KMS-11 (cell line): ENCODE data around the gene AIFM3.

Source experiments
- H2AFZ ChIP-seq: fragments of 200-600 bp; sonication (generic); 2 replicates; pipeline ENCODE4 v1.6.1; 2016; ENCODE audit warnings: antibody characterized with exemption, mixed run types, low read depth
- H3K27ac ChIP-seq: fragments of 200-600 bp; sonication (generic); 2 replicates; pipeline ENCODE4 v1.6.1; 2016; ENCODE audit warnings: mild to moderate bottlenecking, mixed run types
- H3K27me3 ChIP-seq: fragments of 200-600 bp; sonication (generic); 2 replicates; pipeline ENCODE4 v1.6.1; 2017; ENCODE audit warnings: mild to moderate bottlenecking, low read depth, mixed run types, moderate library complexity; ENCODE audit not compliant: insufficient read depth
- H3K36me3 ChIP-seq: fragments of 200-600 bp; sonication (generic); 2 replicates; pipeline ENCODE4 v1.6.1; 2017; ENCODE audit warnings: mild to moderate bottlenecking, mixed run types; ENCODE audit not compliant: insufficient read depth
- H3K4me1 ChIP-seq: fragments of 200-600 bp; sonication (generic); 2 replicates; pipeline ENCODE4 v1.6.1; 2016; ENCODE audit warnings: mild to moderate bottlenecking, low read depth, mixed run types; ENCODE audit not compliant: poor library complexity, severe bottlenecking
- H3K4me2 ChIP-seq: fragments of 200-600 bp; sonication (generic); 2 replicates; pipeline ENCODE4 v1.7.0; 2016; ENCODE audit warnings: mild to moderate bottlenecking, mixed run types
- H3K4me3 ChIP-seq: fragments of 200-600 bp; sonication (generic); IDR thresholded peaks from 2 replicates; pipeline ENCODE4 v1.6.1; 2017; ENCODE audit warnings: low read depth, low read length, mixed read lengths; ENCODE audit not compliant: insufficient read depth
- H3K79me2 ChIP-seq: fragments of 200-600 bp; sonication (generic); 2 replicates; pipeline ENCODE4 v1.6.1; 2016; ENCODE audit warnings: low read depth, mixed run types; ENCODE audit not compliant: insufficient read depth
- H3K9ac ChIP-seq: fragments of 200-600 bp; sonication (generic); 2 replicates; pipeline ENCODE4 v1.6.1; 2016; ENCODE audit warnings: mild to moderate bottlenecking, mixed run types
- H4K20me1 ChIP-seq: fragments of 200-600 bp; sonication (generic); 2 replicates; pipeline ENCODE4 v1.6.1; 2016; ENCODE audit warnings: mild to moderate bottlenecking, mixed run types; ENCODE audit not compliant: insufficient read depth
- TF ChIP-seq, protein P1 (sequence below): fragments of 200-600 bp; sonication (generic); conservative IDR thresholded peaks from 2 replicates; pipeline ENCODE4 v1.6.1; 2017; ENCODE audit warnings: low read depth, mild to moderate bottlenecking, antibody characterized with exemption, low read length, moderate library complexity, mixed read lengths

Gene AIFM3

DNA sequence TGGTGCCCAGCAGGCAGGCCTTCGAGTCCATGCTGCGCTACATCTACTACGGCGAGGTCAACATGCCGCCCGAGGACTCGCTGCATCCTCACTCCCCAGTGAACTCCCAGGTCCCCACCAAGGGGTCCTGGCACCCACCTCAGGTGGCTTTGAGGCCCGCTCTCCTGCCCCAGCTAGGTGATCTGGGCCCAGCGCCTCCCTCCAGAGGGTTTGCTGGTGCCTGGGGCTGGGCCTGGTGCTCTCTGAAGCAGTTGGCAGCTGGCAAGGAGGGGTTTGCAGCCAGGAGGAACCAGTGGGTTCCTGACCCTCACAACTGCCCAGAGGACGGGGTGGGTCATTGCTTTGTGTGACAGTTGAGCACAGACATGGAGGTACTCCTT lies 29.0 kb downstream of the AIFM3 start:
- H3K79me2 ChIP-seq: peaks cover 16% of the 10 kb centered on the region; the same call in 1 of the 2 replicates
- TF ChIP-seq, protein P1, sequence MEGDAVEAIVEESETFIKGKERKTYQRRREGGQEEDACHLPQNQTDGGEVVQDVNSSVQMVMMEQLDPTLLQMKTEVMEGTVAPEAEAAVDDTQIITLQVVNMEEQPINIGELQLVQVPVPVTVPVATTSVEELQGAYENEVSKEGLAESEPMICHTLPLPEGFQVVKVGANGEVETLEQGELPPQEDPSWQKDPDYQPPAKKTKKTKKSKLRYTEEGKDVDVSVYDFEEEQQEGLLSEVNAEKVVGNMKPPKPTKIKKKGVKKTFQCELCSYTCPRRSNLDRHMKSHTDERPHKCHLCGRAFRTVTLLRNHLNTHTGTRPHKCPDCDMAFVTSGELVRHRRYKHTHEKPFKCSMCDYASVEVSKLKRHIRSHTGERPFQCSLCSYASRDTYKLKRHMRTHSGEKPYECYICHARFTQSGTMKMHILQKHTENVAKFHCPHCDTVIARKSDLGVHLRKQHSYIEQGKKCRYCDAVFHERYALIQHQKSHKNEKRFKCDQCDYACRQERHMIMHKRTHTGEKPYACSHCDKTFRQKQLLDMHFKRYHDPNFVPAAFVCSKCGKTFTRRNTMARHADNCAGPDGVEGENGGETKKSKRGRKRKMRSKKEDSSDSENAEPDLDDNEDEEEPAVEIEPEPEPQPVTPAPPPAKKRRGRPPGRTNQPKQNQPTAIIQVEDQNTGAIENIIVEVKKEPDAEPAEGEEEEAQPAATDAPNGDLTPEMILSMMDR: no peak
- H3K4me2 ChIP-seq: no peak overlapping the region
- no peaks in the 10 kb centered on the region for H3K36me3 ChIP-seq
- H3K9ac ChIP-seq: no peak overlapping the region
- H3K4me1 ChIP-seq: peaks cover 8% of the 10 kb centered on the region
- no peak overlapping the region for H3K4me3 ChIP-seq
- no peak overlapping the region for H3K27ac ChIP-seq
- H4K20me1 ChIP-seq: no peaks in the 10 kb centered on the region
- no peaks in the 10 kb centered on the region for H3K27me3 ChIP-seq
- no peak overlapping the region for H2AFZ ChIP-seq

DNA sequence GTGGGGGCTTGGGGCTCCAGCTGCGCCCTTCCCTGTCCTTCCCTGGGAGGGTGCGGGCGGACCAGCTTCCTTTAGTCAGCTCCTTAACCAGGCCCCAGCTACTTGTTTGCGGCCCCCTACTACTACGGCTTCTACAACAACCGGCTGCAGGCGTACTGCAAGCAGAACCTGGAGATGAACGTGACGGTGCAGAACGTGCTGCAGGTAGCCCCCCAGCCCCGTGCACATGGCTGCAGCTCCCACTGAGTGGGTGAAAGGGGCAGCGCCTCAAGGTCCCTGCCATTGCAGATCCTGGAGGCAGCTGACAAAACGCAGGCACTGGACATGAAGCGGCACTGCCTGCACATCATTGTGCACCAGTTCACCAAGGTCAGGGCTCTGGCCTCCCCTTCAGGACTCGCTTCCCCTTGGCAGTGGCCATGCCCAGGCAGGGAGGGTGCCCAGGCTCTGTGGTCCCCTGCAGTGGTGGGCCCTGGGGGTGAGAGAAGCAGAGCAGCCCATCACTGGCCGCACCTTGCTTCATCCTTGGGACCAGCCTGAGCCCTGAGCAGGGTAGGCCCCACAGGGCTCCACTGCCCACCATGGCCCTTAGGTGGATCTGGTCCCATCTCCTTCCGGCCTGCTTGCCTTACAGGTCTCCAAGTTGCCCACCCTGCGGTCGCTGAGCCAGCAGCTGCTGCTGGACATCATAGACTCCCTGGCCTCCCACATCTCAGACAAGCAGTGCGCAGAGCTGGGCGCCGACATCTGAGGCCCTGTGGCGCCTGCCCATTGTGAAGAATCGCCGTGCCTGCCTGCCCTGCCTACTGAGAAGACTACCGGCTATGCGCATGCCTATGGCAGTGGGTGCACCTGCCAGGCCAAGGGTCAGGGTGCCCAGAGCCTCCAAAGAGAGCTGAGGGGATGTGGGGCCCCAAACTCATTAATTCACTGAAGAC lies 29.8 kb downstream of the AIFM3 start:
- Histone ChIP-seq H3K9ac (no peak overlapping the region), H2AFZ (no peak overlapping the region), H3K4me1 (peaks cover 8% of the 10 kb centered on the region), H3K4me3 (no peak overlapping the region), H3K27me3 (no peaks in the 10 kb centered on the region), H3K4me2 (no peak overlapping the region), H3K79me2 (peaks cover 17% of the 10 kb centered on the region; the same call in 1 of the 2 replicates), H3K36me3 (no peaks in the 10 kb centered on the region), H4K20me1 (no peaks in the 10 kb centered on the region), H3K27ac (no peak overlapping the region)
- TF ChIP-seq, protein P1: no peak

DNA sequence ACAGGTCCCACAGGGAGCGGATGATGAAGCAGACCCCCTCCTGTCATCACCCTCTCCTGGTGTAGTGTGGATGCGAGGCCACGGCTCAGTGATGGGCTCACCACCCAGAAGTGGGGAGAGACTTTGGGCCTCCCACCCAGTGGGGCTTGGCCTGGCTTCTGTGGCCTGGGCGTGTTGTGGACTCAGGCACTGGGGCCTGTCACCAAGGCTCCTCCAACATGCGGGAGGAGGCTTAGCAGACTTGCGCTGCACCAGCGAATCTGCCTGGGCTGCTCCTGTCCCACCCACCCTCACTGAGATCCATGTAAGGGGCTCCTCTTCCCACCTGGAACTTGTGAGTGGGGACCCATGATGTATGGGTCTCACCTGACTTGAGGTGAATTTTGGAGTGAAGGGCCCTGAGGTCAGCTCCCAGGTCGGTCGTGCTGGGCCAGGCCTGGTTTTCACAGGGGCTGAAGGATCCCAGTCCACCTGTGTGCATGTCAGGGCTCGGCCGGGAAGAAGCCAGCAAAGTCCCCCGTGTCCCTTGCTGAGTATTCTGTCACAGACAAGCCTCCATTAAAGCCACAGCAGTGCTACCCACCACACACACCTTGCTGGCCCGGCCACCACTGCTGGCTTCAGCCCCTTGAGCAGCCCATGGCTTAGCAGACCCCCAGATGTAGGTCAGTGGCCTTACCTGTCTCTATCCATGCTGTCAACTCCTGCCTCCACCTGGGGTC lies 30.6 kb downstream of the AIFM3 start:
- Histone ChIP-seq H3K27ac (no peak overlapping the region), H3K9ac (no peak overlapping the region), H3K4me1 (peaks cover 8% of the 10 kb centered on the region), H3K4me2 (no peak overlapping the region), H3K27me3 (no peaks in the 10 kb centered on the region), H4K20me1 (no peaks in the 10 kb centered on the region), H3K36me3 (no peaks in the 10 kb centered on the region), H3K79me2 (peaks cover 17% of the 10 kb centered on the region; the same call in 1 of the 2 replicates), H3K4me3 (no peak overlapping the region), H2AFZ (no peak overlapping the region)
- TF ChIP-seq, protein P1: no peak

DNA sequence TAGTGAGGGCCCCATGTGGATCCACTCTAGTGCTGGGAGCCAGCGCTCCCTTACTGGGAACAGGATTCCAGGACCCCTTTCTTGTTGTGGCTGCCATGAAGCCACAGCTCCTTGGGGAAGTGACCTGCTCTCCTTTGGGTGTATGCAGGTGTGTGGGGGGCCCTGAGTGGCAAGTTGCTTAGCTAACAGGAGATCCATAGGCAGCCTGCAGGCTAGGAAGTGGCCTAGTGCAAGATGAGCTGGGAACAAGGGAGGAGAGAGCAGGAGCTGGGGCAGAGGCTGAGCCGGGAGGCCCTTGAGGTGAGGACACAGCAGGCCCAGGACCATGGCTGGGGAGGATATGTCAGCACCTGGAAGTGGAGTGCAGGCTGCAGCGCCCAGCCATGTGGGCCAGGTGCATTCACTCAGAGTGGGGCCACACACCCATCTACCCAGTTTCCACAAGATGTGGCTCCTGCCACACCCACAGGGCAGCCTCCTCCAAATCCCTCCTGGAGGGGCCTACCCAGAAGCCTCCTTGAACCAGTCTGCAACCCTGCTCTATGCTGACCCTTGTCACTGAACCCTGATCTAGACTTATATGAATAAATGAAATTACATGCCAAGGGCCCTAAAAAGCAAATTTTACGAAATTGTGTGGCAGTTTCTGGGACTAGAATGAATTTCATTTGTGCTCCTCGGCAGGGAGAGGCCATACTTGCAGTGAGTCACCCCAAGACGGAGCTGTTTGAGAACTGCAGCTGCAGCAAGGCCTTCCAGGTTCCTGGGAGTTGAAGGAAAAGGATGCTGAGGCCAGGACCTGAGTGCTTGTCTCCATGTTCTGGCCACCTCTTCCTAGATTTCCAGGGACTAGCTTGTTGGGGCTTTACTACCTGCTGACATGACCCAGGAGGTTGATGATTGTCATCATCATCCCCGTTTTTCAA lies 31.6 kb downstream of the AIFM3 start:
- no peak overlapping the region for H3K4me3 ChIP-seq
- H3K4me1 ChIP-seq: peaks cover 16% of the 10 kb centered on the region
- no peak overlapping the region for H3K4me2 ChIP-seq
- H3K27ac ChIP-seq: no peak overlapping the region
- no peaks in the 10 kb centered on the region for H4K20me1 ChIP-seq
- no peaks in the 10 kb centered on the region for H3K36me3 ChIP-seq
- peaks cover 23% of the 10 kb centered on the region; the same call in 1 of the 2 replicates for H3K79me2 ChIP-seq
- H2AFZ ChIP-seq: no peak overlapping the region
- TF ChIP-seq, protein P1: no peak
- H3K9ac ChIP-seq: no peak overlapping the region
- H3K27me3 ChIP-seq: no peaks in the 10 kb centered on the region
